GM04504 (cell line): Measurements from ENCODE around the gene PDIA2.

Source experiments
- DNase-seq: peaks from one replicate; pipeline ENCODE4 v3.0.0-alpha.2; 2012; ENCODE audit warnings: low read depth

Gene PDIA2

DNA sequence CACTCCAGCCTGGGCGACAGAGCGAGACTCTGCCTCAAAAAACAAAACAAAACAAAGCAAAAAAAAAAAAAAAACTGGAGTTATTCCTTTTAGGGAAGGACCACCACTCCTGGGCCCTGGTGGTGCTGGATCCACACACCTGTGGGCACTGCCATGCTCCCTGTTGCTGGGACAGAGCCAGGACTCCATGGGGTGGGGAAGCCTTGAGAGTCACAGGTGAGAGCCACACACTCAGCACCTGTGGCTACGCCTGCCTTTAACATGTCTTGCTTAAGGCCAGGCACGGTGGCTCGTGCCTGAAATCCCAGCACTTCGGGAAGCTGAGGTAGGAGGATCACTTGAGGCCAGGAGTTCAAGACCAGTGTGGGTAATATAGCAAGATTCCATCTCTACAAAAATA, 18.3 kb downstream of the PDIA2 start:
- DNase-seq = no peak

GRCh38 chr16:301950-302349, 19.0 kb downstream of the PDIA2 start:
- DNase-seq = no peak

- DNase-seq = no peak
Measured at GRCh38 chr16:303760-304505, 21.0 kb downstream of the PDIA2 start.

GRCh38 chr16:305916-306626, 23.1 kb downstream of the PDIA2 start:
- no peak for DNase-seq

- DNase-seq = no peak
Measured at GRCh38 chr16:306911-307370, 24.0 kb downstream of the PDIA2 start.

DNA sequence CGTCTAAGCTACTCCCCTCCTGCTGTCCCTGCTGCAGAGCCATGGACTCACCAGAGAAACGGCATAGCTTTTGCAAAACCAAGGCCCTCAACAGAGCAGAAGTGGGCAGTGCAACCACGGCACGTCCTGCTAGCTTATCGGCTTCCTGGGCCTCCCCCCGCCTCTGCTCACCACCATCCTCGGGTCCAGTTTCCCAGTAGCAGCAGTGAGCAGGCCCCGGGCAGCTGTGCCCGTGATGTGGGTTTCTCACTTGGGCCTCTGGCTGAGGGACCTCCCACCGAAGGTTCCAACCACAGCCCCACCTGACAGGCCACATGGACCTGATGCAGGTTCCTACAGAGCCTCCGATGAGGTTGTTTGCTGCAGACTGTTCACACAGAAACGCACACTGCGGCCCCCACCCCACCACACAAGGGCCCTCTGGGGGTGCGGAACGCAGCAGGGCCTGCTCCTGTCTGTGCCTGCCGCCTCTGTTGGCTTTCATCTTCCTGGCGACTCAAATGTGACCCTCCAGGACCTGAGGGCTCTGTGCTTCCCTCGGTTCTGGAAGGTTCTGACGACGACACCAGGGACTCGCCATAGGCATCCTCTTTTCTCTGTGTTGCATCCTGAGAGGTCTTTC, 24.8 kb downstream of the PDIA2 start:
- no peak for DNase-seq

DNA sequence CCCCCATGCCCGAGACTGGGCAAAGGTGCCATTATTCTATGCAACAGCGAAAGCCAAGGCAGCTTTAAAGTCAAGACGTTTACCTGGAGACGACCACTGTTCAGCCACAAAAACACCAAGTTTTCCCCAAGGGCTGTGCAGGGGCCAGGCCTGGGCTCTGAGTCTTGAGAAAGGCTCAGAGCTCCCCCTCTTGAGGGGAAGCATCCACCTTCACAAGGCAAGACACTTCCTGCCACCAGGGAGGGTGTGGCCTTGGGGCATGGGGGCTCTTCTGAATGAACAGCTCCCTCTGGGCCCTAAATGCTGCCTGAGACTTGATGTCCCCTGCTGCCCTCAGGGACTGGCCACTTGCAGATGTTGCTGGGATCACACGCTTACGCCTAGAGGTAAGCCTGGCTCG, 26.5 kb downstream of the PDIA2 start:
- no peak for DNase-seq

- DNase-seq = no peak
Measured at GRCh38 chr16:311725-312124, 28.8 kb downstream of the PDIA2 start.

GRCh38 chr16:314351-314750, 31.4 kb downstream of the PDIA2 start:
- no peak for DNase-seq

GRCh38 chr16:314795-315299, 31.9 kb downstream of the PDIA2 start:
- DNase-seq = no peak

- DNase-seq = no peak
Measured at GRCh38 chr16:316741-317464, 33.9 kb downstream of the PDIA2 start.

- DNase-seq = no peak
Measured at GRCh38 chr16:317583-317982, 34.6 kb downstream of the PDIA2 start.

DNA sequence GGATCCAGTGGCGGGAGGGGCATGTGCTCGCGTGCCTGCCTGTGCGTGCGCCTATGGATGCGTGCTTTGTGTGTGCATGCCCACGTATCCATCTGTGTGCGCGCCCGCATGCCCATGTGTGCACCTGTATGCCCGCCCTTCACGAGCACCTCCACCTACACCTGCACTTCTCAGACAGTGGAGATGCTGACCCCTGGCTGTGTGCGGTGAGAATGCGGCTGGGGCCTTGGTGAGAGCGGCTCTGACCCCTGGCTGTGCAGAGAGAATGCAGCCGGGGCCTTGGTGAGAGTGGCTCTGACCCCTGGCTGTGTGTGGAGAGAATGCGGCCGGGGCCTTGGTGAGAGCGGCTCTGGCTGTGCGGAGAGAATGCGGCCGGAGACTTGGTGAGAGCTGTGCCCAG, 35.7 kb downstream of the PDIA2 start:
- DNase-seq = no peak

- no peak for DNase-seq
Measured at GRCh38 chr16:320206-320605, 37.2 kb downstream of the PDIA2 start.

DNA sequence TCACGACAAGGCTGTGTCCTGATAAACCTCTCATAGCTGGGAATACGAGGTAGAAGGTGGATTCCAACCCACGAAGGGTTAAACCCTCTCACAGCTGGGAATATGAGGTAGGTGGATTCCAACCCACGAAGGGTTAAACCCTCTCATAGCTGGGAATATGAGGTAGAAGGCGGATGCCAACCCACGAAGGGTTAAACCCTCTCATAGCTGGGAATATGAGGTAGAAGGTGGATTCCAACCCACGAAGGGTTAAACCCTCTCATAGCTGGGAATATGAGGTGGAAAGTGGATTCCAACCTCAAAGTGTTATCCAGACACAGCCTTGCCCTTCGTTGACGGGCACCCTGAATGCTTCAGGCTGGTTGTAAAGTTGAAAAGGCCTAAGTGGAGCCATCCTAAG, 38.6 kb downstream of the PDIA2 start:
- DNase-seq = no peak

DNA sequence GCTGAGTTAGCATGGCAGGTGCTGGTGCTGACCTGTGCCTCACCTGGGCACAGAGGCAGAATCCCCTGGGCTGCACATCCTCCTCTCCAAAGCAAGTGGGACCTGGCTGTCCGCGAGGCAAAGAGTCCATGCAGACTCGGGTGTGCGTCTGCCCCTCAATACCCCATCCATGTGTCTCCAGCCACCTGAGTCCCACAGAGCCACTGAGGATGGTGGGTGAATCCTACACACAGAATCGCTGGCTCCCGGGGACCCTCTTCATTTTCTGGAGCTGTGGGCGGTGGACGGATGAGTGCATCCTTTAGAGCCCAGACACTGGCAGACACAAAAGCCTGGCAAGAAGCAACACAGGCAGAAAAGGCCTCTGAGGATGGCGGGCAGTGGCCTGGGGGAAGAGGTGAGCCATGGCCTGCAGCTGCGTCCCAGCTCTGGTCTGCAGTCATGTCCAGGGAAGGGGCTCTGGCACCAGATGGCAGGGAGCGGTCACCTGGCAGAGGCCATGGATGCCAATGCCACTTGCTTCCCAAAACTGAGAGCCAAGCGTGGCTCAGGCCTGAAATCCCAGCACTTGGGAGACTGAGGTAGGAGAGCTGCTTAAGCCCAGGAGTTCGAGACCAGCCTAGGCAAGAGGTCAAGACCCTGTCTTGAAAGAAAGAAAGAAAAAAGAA, 39.6 kb downstream of the PDIA2 start:
- no peak for DNase-seq

DNA sequence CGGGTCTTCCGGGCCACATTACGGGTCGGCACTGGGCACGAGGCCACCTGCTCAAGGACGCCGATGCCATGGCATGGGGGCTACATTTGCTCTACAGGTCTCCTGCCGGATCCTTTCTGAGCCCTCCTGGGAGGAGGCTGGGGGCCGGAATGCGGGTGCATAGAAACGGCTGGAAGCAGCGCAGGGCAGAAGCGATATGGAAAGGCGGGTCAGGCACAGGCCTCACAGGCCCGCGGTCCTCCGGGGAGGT, 41.2 kb downstream of the PDIA2 start:
- no peak for DNase-seq

- no peak for DNase-seq
Measured at GRCh38 chr16:324451-325334, 41.7 kb downstream of the PDIA2 start.

- DNase-seq = no peak
Measured at GRCh38 chr16:325375-326145, 42.6 kb downstream of the PDIA2 start.

- DNase-seq = no peak
Measured at GRCh38 chr16:330741-331140, 47.8 kb downstream of the PDIA2 start.
